ENCODE measurements around the gene POR. TPM values are rescaled to one million over a fixed set of nuclear protein-coding genes. Genes with fewer than 3 reads are reported as not detected.
A peak's percentile ranks its signal among the peaks of the same experiment; 100 is the strongest.

POR gene
- polyA plus RNA-seq, 1 of the 3 experiments (the other 2 are of a cell fraction): 68.7 TPM

GRCh38 chr7:75963381-75963995, 48.5 kb downstream of the POR start:
- CTCF ChIA-PET: interaction anchor here (1.1 to 1.6 kb wide), 4 partner anchors 8 to 57 kb away, joined by 3 to 5 read pairs (median 3); no protein-coding TSS in a partner anchor

GRCh38 chr7:75965617-75966016, 50.7 kb downstream of the POR start:
- no peak overlapping the region for H3K4me3 ChIP-seq (ENCODE audit: low read depth in 2 of 2, low read length in 1 of 2)
- H3K9ac ChIP-seq: no peak overlapping the region
- no peaks in the 10 kb centered on the region for H3K9me2 ChIP-seq
- POLR2A ChIA-PET: interaction anchor here (0.9 to 2.4 kb wide), 3 partner anchors 10 to 74 kb away, joined by 3 to 10 read pairs (median 3); partner anchors contain the start of gene POR
- H2AFZ ChIP-seq (ENCODE audit: low read depth): no peak overlapping the region
- WGBS (ENCODE audit: low lambda C conversion rate): 82% methylated on average over 9 of the region's 13 CpGs
- peak overlapping the region in 1 of 2 experiments; percentile 25; a peak in 1 of 4 replicates for H3K27ac ChIP-seq (ENCODE audit: low read depth in 2 of 2, low read length in 1 of 2)
- H3K4me1 ChIP-seq (ENCODE audit: control insufficient read depth in 1 of 2, insufficient read depth in 2 of 2, low read depth in 1 of 2, low read length in 1 of 2): peaks cover 0 to 50% of the 10 kb centered on the region in 2 experiments; a peak in 1 of 4 replicates
- no peaks in the 10 kb centered on the region for H4K20me1 ChIP-seq (ENCODE audit: insufficient read depth)
- no peaks in the 10 kb centered on the region for H3K9me3 ChIP-seq
- no peak overlapping the region for H3K4me2 ChIP-seq
- H3F3A ChIP-seq (replicated peaks; ENCODE audit: insufficient read depth): no peaks in the 10 kb centered on the region
- no peaks in the 10 kb centered on the region for H3K27me3 ChIP-seq (ENCODE audit: insufficient read depth)
- DNase-seq: peak; percentile 48
- H3K36me3 ChIP-seq (replicated peaks in 1 of 2; ENCODE audit: control insufficient read depth in 1 of 2, insufficient read depth in 2 of 2, low read length in 1 of 2): no peaks in the 10 kb centered on the region
- CTCF ChIA-PET: interaction anchor here (0.7 to 4.0 kb wide), 4 partner anchors 12 to 100 kb away, joined by 3 to 18 read pairs (median 4); no protein-coding TSS in a partner anchor
- H3K79me2 ChIP-seq (ENCODE audit: insufficient read depth): no peaks in the 10 kb centered on the region
- TF ChIP-seq FOXJ3 (CRISPR knock-in tag; IDR thresholded peaks at IDR 0.05) (no peak), USF1 (IDR thresholded peaks at IDR 0.05; ENCODE audit: borderline replicate concordance, low read depth) (no peak), SIN3A (IDR thresholded peaks at IDR 0.05; ENCODE audit: borderline replicate concordance, low read depth, low read length) (no peak), FOSL2 (IDR thresholded peaks at IDR 0.05; ENCODE audit: borderline replicate concordance, low read depth) (no peak), RCOR1 (IDR thresholded peaks at IDR 0.05; ENCODE audit: low read length) (no peak), REST (IDR thresholded peaks at IDR 0.05; ENCODE audit: low read depth, low read length) (no peak), RAD21 (IDR thresholded peaks at IDR 0.05; ENCODE audit: low read length) (no peak), FOXM1 (IDR thresholded peaks at IDR 0.05; ENCODE audit: low read depth) (no peak), POLR2AphosphoS5 (IDR thresholded peaks at IDR 0.05; ENCODE audit: low read depth, low read length) (no peak), NFIC (IDR thresholded peaks at IDR 0.05; ENCODE audit: borderline replicate concordance) (no peak)

More at GRCh38 chr7:75963381-75963995, 48.5 kb downstream of the POR start:
- Histone ChIP-seq H3K27ac (ENCODE audit: low read depth in 2 of 2, low read length in 1 of 2) (peak overlapping the region in 1 of 2 experiments; percentile 24; a peak in 1 of 4 replicates), H3K27me3 (ENCODE audit: insufficient read depth) (no peaks in the 10 kb centered on the region), H3K9me2 (no peaks in the 10 kb centered on the region), H3K4me1 (ENCODE audit: control insufficient read depth in 1 of 2, insufficient read depth in 2 of 2, low read depth in 1 of 2, low read length in 1 of 2) (peaks cover 0 to 41% of the 10 kb centered on the region in 2 experiments; a peak in 1 of 4 replicates), H2AFZ (ENCODE audit: low read depth) (no peak overlapping the region), H3K36me3 (replicated peaks in 1 of 2; ENCODE audit: control insufficient read depth in 1 of 2, insufficient read depth in 2 of 2, low read length in 1 of 2) (peaks cover 0 to under 1% of the 10 kb centered on the region in 2 experiments), H3K9me3 (no peaks in the 10 kb centered on the region), H3K4me3 (ENCODE audit: low read depth in 2 of 2, low read length in 1 of 2) (no peak overlapping the region), H4K20me1 (ENCODE audit: insufficient read depth) (no peaks in the 10 kb centered on the region), H3F3A (replicated peaks; ENCODE audit: insufficient read depth) (peaks cover 5% of the 10 kb centered on the region), H3K79me2 (ENCODE audit: insufficient read depth) (no peaks in the 10 kb centered on the region), H3K9ac (no peak overlapping the region), H3K4me2 (no peak overlapping the region)
- TF ChIP-seq IRF3 (IDR thresholded peaks at IDR 0.05; ENCODE audit: low read depth, low read length) (no peak), FOXJ3 (CRISPR knock-in tag; IDR thresholded peaks at IDR 0.05) (no peak), YY1 (IDR thresholded peaks at IDR 0.05; ENCODE audit: low read depth) (no peak), MAX (IDR thresholded peaks at IDR 0.05; ENCODE audit: low read depth) (no peak), CTCF (IDR thresholded peaks at IDR 0.05) (no peak)
- POLR2A ChIA-PET: no interaction called here
- peak; percentile 41 for DNase-seq
- WGBS (ENCODE audit: low lambda C conversion rate): 89% methylated on average over 9 of the region's 9 CpGs
